Left lung (tissue), 10 donors: ENCODE data around the gene MRGPRD. TPM values are rescaled to one million over a fixed set of nuclear protein-coding genes. Genes with fewer than 3 reads are reported as not detected.

Experiments
- ATAC-seq: fragments of 200-7000 bp; cut with Tn5 transposase; one replicate; pipeline ENCODE4 v1.9.1; 2020; ENCODE audit warnings: moderate library complexity
- DNase-seq, 4 donors: peaks; one replicate each; pipeline ENCODE4 v3.0.0-alpha.2; 2013 to 2020
- H3K27ac ChIP-seq, 2 donors: fragments of 200-600 bp; sonication (generic) in 1 of 2; one replicate each; pipeline versions ENCODE4 v1.5.0 to v1.8.0; 2020 to 2021
- H3K27me3 ChIP-seq, 2 donors: fragments of 200-600 bp; sonication (generic) in 1 of 2; one replicate each; pipeline versions ENCODE4 v1.5.0 to v1.8.0; 2020 to 2021
- H3K36me3 ChIP-seq, 2 donors: fragments of 200-600 bp; sonication (generic) in 1 of 2; one replicate each; pipeline versions ENCODE4 v1.5.0 to v1.8.0; 2020 to 2021
- H3K4me1 ChIP-seq, 2 donors: fragments of 200-600 bp; one replicate each; pipeline ENCODE4 v1.8.0; 2021
- H3K4me3 ChIP-seq, 2 donors: fragments of 200-600 bp; sonication (generic) in 1 of 2; one replicate each; pipeline versions ENCODE4 v1.5.0 to v1.8.0; 2020 to 2021; ENCODE audit warnings: mild to moderate bottlenecking in 1 of 2
- H3K9me3 ChIP-seq, 2 donors: fragments of 200-600 bp; sonication (generic) in 1 of 2; one replicate each; pipeline versions ENCODE4 v1.5.0 to v1.8.0; 2020 to 2021
- intact Hi-C, 2 donors: fragments of 100-400 bp; cut with DNase I; formaldehyde crosslinking; loops; one replicate each; pipeline versions ENCODE4 v1.11.2 to v1.14.2; 2022
- polyA plus RNA-seq, 6 donors: library from polyadenylated mRNA; unstranded; fragments of 120-200 nt; gene quantifications; one replicate each; pipeline ENCODE4 v1.2.1, GENCODE V29; 2013; ENCODE audit not compliant: insufficient read length in 6 of 6
- total RNA-seq, 2 donors: library from RNA; stranded (reverse); fragmentation: NEBNext Ultra II Directional; extraction: Animal tissue kit (Norgen Biotek cat#: 25700); gene quantifications; one replicate each; pipeline ENCODE4 v1.2.1, GENCODE V29; 2021
- TF ChIP-seq, protein P1 (sequence below), 2 donors: fragments of 200-600 bp; sonication (generic) in 1 of 2; IDR thresholded peaks; one replicate each; pipeline versions ENCODE4 v1.5.0 to v1.8.0; 2021; ENCODE audit warnings: antibody characterized with exemption in 2 of 2
- donor health status: DM: no; HTN: yes; CAD: no.
- donor health status: DM: no; HTN: no; CAD: no.

Gene MRGPRD
- total and polyA plus RNA-seq, 8 donors: not detected

DNA sequence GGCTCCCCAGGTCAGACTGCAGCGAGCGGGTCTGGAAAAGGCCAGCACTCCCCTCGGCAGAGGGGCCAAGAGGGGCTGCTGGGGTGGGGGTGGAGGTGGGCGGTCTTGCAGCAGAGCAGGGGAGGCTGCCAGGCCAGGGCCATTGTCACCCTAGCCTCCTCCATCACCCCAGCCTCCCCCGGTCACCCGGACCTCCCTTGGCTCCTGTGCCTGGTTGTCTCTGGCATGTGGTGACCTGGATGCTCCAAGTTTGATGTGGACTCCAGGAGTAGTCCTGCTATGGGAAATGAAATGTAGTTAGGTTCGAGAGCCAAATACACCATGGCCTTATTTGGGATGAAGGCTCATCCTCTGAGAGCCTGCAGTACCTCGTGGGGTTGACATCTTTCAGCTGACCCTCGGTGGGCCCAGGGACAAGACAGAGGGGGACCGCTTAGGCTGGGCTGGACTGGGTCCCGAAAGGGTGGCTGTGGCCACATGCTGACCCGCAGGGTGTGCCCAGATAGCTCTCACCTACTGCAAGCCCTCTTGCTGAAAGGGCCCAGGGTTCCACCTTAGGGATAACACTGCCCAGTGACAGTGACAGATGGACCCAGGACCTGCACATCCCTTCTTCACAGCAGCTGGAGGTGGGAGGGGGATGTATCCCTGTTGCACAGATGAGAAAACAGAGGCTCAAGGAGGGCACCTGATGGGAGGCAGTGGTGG, 24.1 kb downstream of the MRGPRD start:
- Histone ChIP-seq H3K27ac (no peak overlapping the region), H3K4me1 (peaks cover 0 to 9% of the 10 kb centered on the region in 2 donors), H3K4me3 (no peak overlapping the region), H3K27me3 (no peaks in the 10 kb centered on the region), H3K36me3 (no peaks in the 10 kb centered on the region), H3K9me3 (no peaks in the 10 kb centered on the region)
- intact Hi-C loops: no loop called here
- no peak for DNase-seq
- ATAC-seq: no peak
- TF ChIP-seq, protein P1, sequence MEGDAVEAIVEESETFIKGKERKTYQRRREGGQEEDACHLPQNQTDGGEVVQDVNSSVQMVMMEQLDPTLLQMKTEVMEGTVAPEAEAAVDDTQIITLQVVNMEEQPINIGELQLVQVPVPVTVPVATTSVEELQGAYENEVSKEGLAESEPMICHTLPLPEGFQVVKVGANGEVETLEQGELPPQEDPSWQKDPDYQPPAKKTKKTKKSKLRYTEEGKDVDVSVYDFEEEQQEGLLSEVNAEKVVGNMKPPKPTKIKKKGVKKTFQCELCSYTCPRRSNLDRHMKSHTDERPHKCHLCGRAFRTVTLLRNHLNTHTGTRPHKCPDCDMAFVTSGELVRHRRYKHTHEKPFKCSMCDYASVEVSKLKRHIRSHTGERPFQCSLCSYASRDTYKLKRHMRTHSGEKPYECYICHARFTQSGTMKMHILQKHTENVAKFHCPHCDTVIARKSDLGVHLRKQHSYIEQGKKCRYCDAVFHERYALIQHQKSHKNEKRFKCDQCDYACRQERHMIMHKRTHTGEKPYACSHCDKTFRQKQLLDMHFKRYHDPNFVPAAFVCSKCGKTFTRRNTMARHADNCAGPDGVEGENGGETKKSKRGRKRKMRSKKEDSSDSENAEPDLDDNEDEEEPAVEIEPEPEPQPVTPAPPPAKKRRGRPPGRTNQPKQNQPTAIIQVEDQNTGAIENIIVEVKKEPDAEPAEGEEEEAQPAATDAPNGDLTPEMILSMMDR (IDR thresholded peaks at IDR 0.05): no peak

DNA sequence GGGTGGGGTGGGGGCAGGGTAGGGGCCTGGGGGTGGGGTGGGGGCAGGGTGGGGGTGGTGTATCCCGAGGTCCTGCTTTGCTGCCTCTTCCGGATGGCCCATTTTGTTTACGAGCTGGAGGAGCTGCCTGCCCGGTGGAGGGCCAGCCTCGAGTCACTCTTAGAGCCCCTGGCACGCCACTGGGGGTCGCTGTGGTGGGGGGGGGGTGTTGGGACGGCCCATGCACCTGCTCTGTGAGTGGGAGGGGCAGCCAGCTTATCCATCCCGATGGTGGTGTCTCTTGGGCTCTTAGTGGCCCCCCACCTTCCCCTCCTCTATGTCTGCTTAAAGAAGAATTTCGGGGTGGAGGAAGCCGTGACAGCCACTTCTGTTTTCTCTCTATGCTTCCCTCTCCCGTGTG, 24.6 kb downstream of the MRGPRD start:
- H3K4me3 ChIP-seq: no peak overlapping the region
- no peaks in the 10 kb centered on the region for H3K27me3 ChIP-seq
- ATAC-seq (no peak), DNase-seq (no peak)
- intact Hi-C loops: no loop called here
- no peak overlapping the region for H3K27ac ChIP-seq
- no peaks in the 10 kb centered on the region for H3K9me3 ChIP-seq
- TF ChIP-seq, protein P1 (IDR thresholded peaks at IDR 0.05): no peak
- peaks cover 0 to 9% of the 10 kb centered on the region in 2 donors for H3K4me1 ChIP-seq
- no peaks in the 10 kb centered on the region for H3K36me3 ChIP-seq

DNA sequence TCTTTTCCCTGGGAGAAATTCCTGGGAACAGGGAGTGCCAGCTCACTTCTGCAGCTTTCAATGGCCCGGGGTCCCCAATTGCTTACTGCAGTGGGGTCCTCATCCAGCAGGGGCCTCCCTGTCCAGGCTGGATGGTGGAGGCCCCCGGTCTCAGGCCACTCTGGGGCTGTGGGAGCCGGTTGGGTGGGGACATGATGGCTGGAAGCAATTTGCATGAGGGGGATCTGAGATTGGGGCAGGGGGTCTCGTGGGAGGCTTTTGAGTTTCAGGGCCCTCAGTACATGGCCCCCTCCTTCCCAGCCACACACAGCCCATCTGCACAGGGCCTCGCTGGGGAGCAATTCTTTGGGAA, 25.2 kb downstream of the MRGPRD start:
- intact Hi-C loops: no loop called here
- ATAC-seq: no peak
- no peaks in the 10 kb centered on the region for H3K9me3 ChIP-seq
- no peak overlapping the region for H3K27ac ChIP-seq
- peaks cover 0 to 9% of the 10 kb centered on the region in 2 donors for H3K4me1 ChIP-seq
- H3K36me3 ChIP-seq: no peaks in the 10 kb centered on the region
- no peak overlapping the region for H3K4me3 ChIP-seq
- TF ChIP-seq, protein P1 (IDR thresholded peaks at IDR 0.05): no peak
- H3K27me3 ChIP-seq: no peaks in the 10 kb centered on the region
- no peak for DNase-seq

DNA sequence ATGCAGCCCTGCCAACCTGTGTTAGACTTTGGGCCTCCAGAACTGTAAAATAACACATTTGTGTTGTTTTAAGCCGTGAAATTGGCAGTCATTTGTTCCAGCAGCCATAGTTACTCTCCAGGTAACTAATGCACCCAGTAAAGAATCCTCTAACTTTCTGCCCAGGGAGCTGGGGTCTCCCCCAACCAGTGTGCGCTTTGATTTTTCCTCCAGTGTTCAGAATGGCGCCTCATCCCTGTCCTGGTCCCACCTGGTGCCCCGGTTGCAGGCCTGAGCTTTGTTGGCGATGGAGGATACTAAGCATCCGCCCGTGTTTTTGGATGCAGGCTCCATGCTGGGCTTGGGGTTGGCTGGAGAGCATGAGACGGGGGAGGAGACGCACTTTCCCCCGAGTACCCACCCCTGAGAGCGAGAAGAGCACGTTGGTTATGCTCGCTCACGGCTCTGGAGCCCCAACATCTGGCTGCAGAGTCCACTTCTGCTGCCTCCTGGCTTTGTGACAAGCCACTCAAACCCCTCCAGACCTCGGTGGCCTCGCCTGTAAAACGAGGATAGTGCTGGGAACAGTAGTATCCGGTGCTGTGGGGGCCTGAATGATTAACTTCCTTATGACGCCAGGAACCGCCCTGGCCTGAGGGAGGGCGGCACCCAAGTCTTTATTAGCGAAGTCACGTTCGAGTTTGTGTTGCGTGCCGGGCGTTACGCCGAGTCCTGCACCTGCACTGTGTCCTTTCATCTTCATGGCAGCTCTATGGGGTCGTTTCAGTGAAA, 25.8 kb downstream of the MRGPRD start:
- H3K27ac ChIP-seq: no peak overlapping the region
- H3K9me3 ChIP-seq: no peaks in the 10 kb centered on the region
- TF ChIP-seq, protein P1 (IDR thresholded peaks at IDR 0.05): no peak
- peak in 3 of 4 donors; percentile 14 to 60 (median 49) for DNase-seq
- H3K27me3 ChIP-seq: peaks cover 0 to 5% of the 10 kb centered on the region in 2 donors
- H3K4me3 ChIP-seq: no peak overlapping the region
- H3K4me1 ChIP-seq: peaks cover 0 to 9% of the 10 kb centered on the region in 2 donors
- intact Hi-C loops: no loop called here
- peak; percentile 79 for ATAC-seq
- no peaks in the 10 kb centered on the region for H3K36me3 ChIP-seq

DNA sequence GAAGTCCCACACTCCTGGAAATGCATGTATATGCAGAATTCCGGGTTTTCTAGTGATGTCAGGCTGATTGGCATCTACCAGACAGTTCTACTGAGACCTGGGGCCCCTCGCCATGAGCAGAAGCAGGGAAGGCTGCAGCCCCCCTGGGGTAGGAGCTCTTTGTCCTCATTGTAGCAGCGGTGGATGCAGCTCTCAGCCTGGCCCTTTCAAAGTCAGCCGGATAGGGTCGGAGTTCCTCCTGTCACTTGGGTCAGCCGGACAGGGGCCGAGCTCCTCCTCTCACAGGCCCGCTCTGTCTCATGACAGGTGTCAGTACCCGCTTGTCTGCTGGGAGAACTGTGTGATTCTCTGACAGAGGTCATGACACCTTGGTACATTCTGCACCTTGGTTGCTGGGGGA, 30.0 kb downstream of the MRGPRD start:
- no peaks in the 10 kb centered on the region for H3K36me3 ChIP-seq
- intact Hi-C loops: no loop called here
- H3K27me3 ChIP-seq: peaks cover 0 to 5% of the 10 kb centered on the region in 2 donors
- H3K27ac ChIP-seq: no peak overlapping the region
- DNase-seq: peak in 1 of 4 donors; percentile 41
- no peak for ATAC-seq
- H3K4me3 ChIP-seq: no peak overlapping the region
- TF ChIP-seq, protein P1 (IDR thresholded peaks at IDR 0.05): no peak
- H3K4me1 ChIP-seq: peaks cover 0 to 9% of the 10 kb centered on the region in 2 donors
- H3K9me3 ChIP-seq: no peaks in the 10 kb centered on the region
